Astrocyte (in vitro differentiated cells and primary cell): Measurements from ENCODE around the gene TBC1D2. TPM values are rescaled to one million over a fixed set of nuclear protein-coding genes. Genes with fewer than 3 reads are reported as not detected.

ENCODE experiments used
- DNase-seq: peaks from one replicate; pipeline ENCODE4 v3.0.0-alpha.2; 2010; ENCODE audit warnings: low read depth
- FAIRE-seq: peaks from 2 replicates; lab custom pipeline; 2011; peaks lifted over from hg19 to GRCh38; lab: Jason Lieb, UNC
- H2AFZ ChIP-seq: 2 replicates; pipeline ENCODE4 v1.6.0; 2012; ENCODE audit warnings: low read depth, low read length, inconsistent platforms
- H3K27ac ChIP-seq: 2 replicates; pipeline ENCODE4 v1.5.1; 2011; ENCODE audit warnings: low read depth, low read length, inconsistent platforms
- H3K27me3 ChIP-seq: 2 replicates; pipeline ENCODE4 v1.6.0; 2011; ENCODE audit warnings: low read length, inconsistent platforms; ENCODE audit not compliant: insufficient read depth
- H3K36me3 ChIP-seq: 2 replicates; pipeline ENCODE4 v1.5.1; 2011; ENCODE audit warnings: low read length, inconsistent platforms; ENCODE audit not compliant: insufficient read depth
- H3K4me1 ChIP-seq: 2 replicates; pipeline ENCODE4 v1.5.1; 2011; ENCODE audit warnings: low read length, inconsistent platforms; ENCODE audit not compliant: insufficient read depth
- H3K4me2 ChIP-seq: 2 replicates; pipeline ENCODE4 v1.6.0; 2012; ENCODE audit warnings: low read length, inconsistent platforms
- H3K4me3 ChIP-seq: 2 replicates; pipeline ENCODE4 v1.5.1; 2011; ENCODE audit warnings: low read depth, mild to moderate bottlenecking, low read length, inconsistent platforms; ENCODE audit not compliant: insufficient read depth
- H3K79me2 ChIP-seq: 2 replicates; pipeline ENCODE4 v1.6.0; 2012; ENCODE audit warnings: mild to moderate bottlenecking, low read length, inconsistent platforms; ENCODE audit not compliant: insufficient read depth
- H3K9ac ChIP-seq: 2 replicates; pipeline ENCODE4 v1.6.0; 2012; ENCODE audit warnings: mild to moderate bottlenecking, low read length, inconsistent platforms
- H3K9me3 ChIP-seq: 2 replicates; pipeline ENCODE4 v1.5.1; 2012; ENCODE audit warnings: low read depth, mild to moderate bottlenecking, low read length, inconsistent platforms; ENCODE audit not compliant: insufficient read depth
- H4K20me1 ChIP-seq: 2 replicates; pipeline ENCODE4 v1.6.0; 2012; ENCODE audit warnings: low read length, inconsistent platforms; ENCODE audit not compliant: insufficient read depth
- H3K27ac Mint-ChIP-seq: one replicate; pipeline ENCODE4 v1.8.0; 2021; ENCODE audit warnings: mild to moderate bottlenecking, mixed read lengths; ENCODE audit not compliant: unreplicated experiment
- H3K27me3 Mint-ChIP-seq: one replicate; pipeline ENCODE4 v1.8.0; 2021; ENCODE audit warnings: low read depth, mixed read lengths; ENCODE audit not compliant: unreplicated experiment
- H3K36me3 Mint-ChIP-seq: one replicate; pipeline ENCODE4 v1.8.0; 2021; ENCODE audit warnings: low read depth, mixed read lengths; ENCODE audit not compliant: unreplicated experiment
- H3K4me1 Mint-ChIP-seq: one replicate; pipeline ENCODE4 v1.8.0; 2021; ENCODE audit warnings: low read depth, mixed read lengths; ENCODE audit not compliant: unreplicated experiment
- H3K4me3 Mint-ChIP-seq: one replicate; pipeline ENCODE4 v1.8.0; 2021; ENCODE audit warnings: mild to moderate bottlenecking, moderate library complexity, mixed read lengths; ENCODE audit not compliant: unreplicated experiment
- H3K9me3 Mint-ChIP-seq: one replicate; pipeline ENCODE4 v1.8.0; 2021; ENCODE audit warnings: mild to moderate bottlenecking, mixed read lengths; ENCODE audit not compliant: unreplicated experiment
- EZH2 ChIP-seq: IDR thresholded peaks from 2 replicates; pipeline ENCODE4 v1.6.1; 2012; ENCODE audit warnings: mild to moderate bottlenecking, low read length, inconsistent platforms; ENCODE audit not compliant: insufficient read depth
- total RNA-seq: library from RNA; stranded (reverse); gene quantifications from 2 replicates; pipeline ENCODE4 v1.2.1, GENCODE V29; 2021
- TF ChIP-seq, protein P1 (sequence below): IDR thresholded peaks from 2 replicates; pipeline ENCODE4 v1.5.1; 2011; ENCODE audit warnings: low read depth, mild to moderate bottlenecking, inconsistent platforms, low read length, moderate library complexity; ENCODE audit not compliant: insufficient read depth

TBC1D2 gene
- total RNA-seq, 1 donor from 2014 or later: 9.6 TPM

DNA sequence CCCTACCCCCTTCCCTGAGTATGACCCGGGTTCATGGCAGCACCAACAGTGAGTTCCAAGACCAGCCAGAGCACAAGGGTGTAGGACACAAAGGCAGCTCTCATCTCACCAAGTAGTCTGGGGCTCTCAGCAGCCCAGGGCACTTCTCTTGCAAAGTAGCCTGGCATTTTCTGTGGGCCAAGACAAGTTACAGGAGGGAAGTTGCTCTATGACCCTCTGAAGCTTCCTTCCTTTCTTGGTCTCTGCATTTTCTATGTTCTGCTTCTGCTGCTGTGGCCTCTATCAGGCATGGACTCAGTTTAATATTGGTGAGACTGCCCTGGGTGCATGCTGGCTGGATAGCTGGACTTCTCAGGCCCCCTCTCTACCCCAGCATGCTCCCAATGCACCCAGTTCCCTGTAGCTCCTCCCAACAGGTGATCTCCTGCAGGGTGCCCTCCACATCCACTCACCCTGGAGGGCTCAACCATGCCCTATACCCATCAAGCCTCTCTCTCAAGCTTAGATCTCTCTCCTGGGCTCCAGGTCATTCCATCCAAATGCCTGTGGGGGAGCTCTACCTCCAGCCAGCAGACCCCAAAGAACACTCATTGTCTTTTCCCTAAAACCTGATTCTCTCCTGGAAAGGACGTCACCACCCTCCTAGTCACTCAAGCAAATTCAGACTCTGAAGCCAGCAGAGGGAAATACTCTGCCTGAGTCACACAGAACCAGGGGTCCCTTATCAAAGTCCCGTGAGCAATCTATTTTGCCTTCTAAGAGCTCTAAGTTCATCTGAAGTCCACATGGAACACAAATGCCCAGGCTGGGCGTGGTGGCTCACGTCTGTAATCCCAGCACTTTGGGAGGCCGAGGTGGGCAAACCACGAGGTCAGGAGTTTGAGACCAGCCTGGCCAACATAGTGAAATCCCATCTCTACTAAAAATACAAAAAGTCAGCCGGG lies 13.8 kb downstream of the TBC1D2 start:
- Histone ChIP-seq H4K20me1 (no peaks in the 10 kb centered on the region), H3K27me3 (no peaks in the 10 kb centered on the region), H3K4me1 (peaks cover 4% of the 10 kb centered on the region), H3K27ac (no peak overlapping the region), H3K36me3 (peaks cover 9% of the 10 kb centered on the region), H3K9ac (no peak overlapping the region), H3K79me2 (peaks cover 5% of the 10 kb centered on the region), H3K4me3 (no peak overlapping the region), H2AFZ (no peak overlapping the region), H3K4me2 (no peak overlapping the region), H3K9me3 (no peaks in the 10 kb centered on the region)
- no peak overlapping the region for H3K27ac Mint-ChIP-seq
- no peaks in the 10 kb centered on the region for H3K27me3 Mint-ChIP-seq
- TF ChIP-seq, protein P1, sequence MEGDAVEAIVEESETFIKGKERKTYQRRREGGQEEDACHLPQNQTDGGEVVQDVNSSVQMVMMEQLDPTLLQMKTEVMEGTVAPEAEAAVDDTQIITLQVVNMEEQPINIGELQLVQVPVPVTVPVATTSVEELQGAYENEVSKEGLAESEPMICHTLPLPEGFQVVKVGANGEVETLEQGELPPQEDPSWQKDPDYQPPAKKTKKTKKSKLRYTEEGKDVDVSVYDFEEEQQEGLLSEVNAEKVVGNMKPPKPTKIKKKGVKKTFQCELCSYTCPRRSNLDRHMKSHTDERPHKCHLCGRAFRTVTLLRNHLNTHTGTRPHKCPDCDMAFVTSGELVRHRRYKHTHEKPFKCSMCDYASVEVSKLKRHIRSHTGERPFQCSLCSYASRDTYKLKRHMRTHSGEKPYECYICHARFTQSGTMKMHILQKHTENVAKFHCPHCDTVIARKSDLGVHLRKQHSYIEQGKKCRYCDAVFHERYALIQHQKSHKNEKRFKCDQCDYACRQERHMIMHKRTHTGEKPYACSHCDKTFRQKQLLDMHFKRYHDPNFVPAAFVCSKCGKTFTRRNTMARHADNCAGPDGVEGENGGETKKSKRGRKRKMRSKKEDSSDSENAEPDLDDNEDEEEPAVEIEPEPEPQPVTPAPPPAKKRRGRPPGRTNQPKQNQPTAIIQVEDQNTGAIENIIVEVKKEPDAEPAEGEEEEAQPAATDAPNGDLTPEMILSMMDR: peak; percentile 2
- TF ChIP-seq EZH2: no peak
- no peak overlapping the region for H3K4me3 Mint-ChIP-seq
- no peaks in the 10 kb centered on the region for H3K4me1 Mint-ChIP-seq
- FAIRE-seq: no peak
- H3K36me3 Mint-ChIP-seq: peaks cover 11% of the 10 kb centered on the region
- no peaks in the 10 kb centered on the region for H3K9me3 Mint-ChIP-seq
- no peak for DNase-seq

DNA sequence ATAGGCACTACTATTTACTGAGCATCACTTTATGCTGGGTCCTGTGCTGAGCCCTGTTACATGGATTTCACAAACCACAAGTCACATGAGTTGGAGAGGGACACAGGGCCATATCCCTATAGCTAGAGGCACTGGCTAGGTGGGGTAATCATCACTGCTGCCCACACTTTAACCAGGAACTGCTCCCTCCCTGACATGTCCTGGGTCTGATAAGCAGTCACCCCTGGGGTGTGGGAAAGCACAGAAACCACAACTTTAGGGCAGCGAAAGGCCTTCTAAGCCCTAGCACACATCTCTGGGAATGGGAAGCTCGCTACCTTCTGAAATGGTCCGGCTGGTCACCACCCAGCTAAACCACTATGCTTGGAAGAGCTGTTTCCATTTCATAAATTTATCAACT lies 15.0 kb downstream of the TBC1D2 start:
- no peaks in the 10 kb centered on the region for H3K27me3 ChIP-seq
- Mint-ChIP-seq H3K4me1 (no peaks in the 10 kb centered on the region), H3K36me3 (peaks cover 11% of the 10 kb centered on the region), H3K4me3 (no peak overlapping the region), H3K9me3 (no peaks in the 10 kb centered on the region), H3K27me3 (no peaks in the 10 kb centered on the region), H3K27ac (no peak overlapping the region)
- H3K4me2 ChIP-seq: no peak overlapping the region
- H3K9ac ChIP-seq: no peak overlapping the region
- no peak for DNase-seq
- no peak overlapping the region for H3K4me3 ChIP-seq
- no peaks in the 10 kb centered on the region for H4K20me1 ChIP-seq
- no peaks in the 10 kb centered on the region for H3K9me3 ChIP-seq
- no peak for FAIRE-seq
- no peaks in the 10 kb centered on the region for H3K79me2 ChIP-seq
- peaks cover 4% of the 10 kb centered on the region for H3K4me1 ChIP-seq
- peaks cover 6% of the 10 kb centered on the region for H3K36me3 ChIP-seq
- H3K27ac ChIP-seq: no peak overlapping the region
- H2AFZ ChIP-seq: no peak overlapping the region
- TF ChIP-seq, protein P1: no peak
- TF ChIP-seq EZH2: no peak
